GM18907 (cell line): ENCODE data around the gene EFNB2.

Experiments used
- ATAC-seq: cut with Tn5 transposase; IDR thresholded peaks from one replicate; pipeline ENCODE4 v1.9.1; 2021; ENCODE audit warnings: mild to moderate bottlenecking, moderate library complexity; ENCODE audit not compliant: unreplicated experiment

EFNB2 gene

DNA sequence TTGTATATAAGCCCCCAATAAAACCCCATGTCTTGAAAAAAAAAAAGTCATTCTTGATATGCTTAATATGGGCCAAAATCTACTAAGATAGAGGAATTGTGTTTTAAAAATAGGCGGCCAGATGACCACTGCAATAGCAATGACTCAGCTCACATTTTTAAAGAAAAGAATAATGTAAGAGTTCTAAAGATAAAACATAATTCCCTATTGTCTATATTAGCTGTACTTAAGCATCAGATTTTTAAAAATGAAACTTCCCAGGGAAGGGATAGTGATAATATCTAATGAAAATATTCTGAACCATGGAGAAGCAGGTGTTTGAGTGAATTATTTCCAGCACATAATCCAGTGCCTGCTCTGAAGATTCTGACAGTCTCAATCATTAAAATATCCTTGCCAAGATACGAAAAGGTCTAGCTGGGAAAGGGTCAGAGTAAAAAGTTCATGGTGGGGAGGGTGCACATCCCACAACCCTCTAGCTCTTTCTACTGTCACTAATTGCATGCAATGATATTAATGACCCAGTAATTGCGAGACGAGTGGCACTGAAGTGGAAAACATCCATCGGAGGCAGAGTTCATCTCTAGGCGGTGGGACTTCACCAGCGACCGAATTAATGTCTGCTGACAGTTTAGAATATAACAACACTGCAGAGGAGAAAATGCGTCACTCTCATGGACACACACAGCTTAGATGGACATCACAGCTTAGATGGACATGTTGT lies 31.6 kb downstream of the EFNB2 start:
- ATAC-seq: no peak

DNA sequence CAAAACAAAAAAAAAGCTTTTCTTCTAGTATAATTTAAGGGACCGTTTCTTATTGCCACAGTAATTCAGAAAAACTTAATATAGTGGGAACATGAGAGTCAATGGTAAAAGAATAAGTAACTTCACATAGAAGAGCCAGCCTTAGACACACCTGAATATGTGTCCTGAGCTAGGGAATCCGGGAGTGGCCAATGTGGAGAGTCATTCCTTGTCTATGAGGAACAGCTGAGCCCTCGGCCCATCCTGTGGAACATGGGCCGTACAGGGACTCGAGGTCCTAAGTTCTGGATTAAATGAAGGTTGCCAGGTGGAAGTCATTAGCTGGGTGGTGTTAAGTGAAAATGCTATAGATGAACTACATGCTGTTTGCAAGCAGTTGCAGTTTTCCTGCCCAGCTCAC lies 32.2 kb downstream of the EFNB2 start:
- no peak for ATAC-seq

DNA sequence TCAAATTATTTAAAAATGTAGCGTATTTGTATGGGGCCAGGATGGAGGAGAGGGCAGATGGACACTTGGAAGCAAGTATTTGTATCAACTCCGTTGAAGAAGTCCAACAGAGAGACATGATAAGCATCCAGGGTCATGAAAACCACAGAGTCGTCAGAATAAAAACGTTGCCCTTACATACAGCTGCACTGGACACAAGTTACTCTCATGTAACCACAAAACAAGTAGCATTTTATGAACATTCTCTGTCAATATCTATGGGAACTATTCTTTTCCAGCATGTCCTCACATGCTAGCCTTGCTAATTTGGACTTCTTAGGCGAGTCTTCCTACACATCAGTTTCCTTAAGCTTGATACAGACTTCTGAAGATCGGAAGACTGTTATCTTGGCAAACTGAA lies 35.0 kb downstream of the EFNB2 start:
- no peak for ATAC-seq

GRCh38 chr13:106499896-106500295 lies 35.6 kb downstream of the EFNB2 start:
- peak; percentile 87 for ATAC-seq

- no peak for ATAC-seq
Measured at GRCh38 chr13:106499113-106499512, 36.3 kb downstream of the EFNB2 start.

DNA sequence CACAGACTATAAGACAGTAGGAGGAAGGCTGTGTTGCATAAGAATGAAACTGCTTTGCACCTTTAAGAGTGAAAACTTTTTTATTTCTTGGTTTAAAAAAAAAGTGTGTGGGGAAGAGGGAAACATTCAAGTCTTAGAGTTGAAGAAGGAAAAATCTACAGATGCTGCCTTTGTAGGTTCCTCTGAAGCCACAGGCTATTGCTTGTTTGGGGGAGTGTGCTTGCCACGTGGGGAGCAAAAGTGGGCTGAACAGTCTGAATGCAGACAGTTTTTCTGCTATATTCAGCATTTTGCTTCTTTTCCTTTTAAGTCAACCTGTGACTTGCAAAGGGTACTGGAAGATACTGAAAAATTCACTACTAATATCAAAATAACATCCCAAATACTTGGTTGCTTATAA lies 36.9 kb downstream of the EFNB2 start:
- ATAC-seq: no peak

DNA sequence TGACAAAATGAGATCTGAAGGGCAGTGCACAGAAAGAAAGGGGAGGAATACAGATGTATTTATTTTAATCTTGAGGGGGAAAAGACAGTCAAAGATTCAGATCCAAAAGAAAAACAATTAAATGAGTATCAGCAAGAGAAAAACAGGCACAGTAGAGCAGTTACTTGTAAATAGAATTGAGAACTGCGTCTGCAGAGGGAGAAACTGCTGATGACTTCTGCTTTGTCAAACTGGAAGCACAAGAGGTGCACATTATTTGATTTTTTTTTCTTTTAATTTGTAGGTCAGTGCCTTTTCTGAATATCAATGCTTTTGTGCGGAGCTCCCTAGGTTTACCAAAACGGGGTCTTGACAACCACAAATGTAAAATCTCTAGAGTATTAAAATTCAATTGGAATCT lies 37.3 kb downstream of the EFNB2 start:
- no peak for ATAC-seq

DNA sequence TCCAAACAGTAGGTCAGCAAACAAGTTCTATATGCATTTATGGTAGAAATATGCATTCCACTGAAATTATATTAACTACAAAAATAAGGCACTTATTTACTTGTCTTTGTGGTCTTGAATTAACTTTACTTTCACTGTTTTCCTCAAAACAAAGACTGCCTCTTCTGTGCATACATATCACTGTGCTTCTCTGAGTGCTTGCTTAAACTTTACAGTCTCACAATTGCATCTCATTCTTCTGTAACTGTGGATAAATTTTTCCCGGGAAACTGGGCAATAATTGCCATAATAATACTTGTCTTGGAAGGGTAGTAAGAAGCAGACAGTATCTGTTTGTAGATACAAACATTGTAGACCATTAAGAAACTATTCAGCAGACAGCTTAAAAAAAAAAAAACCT lies 38.4 kb downstream of the EFNB2 start:
- no peak for ATAC-seq

- no peak for ATAC-seq
Measured at GRCh38 chr13:106496072-106496997, 39.1 kb downstream of the EFNB2 start.

- ATAC-seq: no peak
Measured at GRCh38 chr13:106494936-106495335, 40.5 kb downstream of the EFNB2 start.

- ATAC-seq: no peak
Measured at GRCh38 chr13:106494506-106494905, 41.0 kb downstream of the EFNB2 start.

- ATAC-seq: peak; percentile 96
Measured at GRCh38 chr13:106493533-106494220, 41.8 kb downstream of the EFNB2 start.

GRCh38 chr13:106492588-106493475 lies 42.6 kb downstream of the EFNB2 start:
- ATAC-seq: no peak

- no peak for ATAC-seq
Measured at GRCh38 chr13:106491928-106492587, 43.4 kb downstream of the EFNB2 start.

GRCh38 chr13:106491463-106491862 lies 44.0 kb downstream of the EFNB2 start:
- ATAC-seq: no peak

DNA sequence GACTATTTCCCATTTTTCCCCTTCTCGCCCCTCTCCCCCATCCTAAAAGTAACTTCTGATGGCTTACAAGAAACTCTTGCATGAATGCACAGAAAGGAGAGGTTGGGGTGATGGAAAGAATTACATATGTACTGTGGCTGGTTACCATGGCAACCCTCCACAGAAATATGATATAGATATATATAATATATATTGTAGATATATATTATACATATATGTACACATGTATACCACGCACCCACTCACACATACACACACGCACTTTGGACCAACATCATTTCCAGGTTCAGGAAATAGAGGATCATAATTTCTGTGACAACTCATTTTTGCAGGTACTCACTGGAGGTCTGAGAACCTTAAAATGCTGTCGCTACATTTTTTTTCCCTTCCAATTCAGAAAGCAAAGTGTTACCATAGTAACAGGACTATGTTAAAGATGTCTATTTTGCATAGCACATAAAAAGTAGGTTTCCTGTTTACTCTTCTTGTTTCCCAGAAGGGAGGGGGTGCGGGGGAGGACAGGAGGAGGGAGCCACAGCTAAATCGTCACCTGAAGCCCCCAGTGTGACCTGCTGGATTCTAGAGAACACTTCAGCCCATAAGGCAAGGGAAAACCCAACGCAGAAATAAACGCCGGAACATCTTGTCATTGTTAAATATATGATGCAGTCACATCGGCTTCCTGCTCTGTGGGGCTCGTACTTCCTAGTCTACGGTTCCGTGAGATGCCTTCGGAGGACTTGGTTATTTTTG lies 44.7 kb downstream of the EFNB2 start:
- no peak for ATAC-seq

DNA sequence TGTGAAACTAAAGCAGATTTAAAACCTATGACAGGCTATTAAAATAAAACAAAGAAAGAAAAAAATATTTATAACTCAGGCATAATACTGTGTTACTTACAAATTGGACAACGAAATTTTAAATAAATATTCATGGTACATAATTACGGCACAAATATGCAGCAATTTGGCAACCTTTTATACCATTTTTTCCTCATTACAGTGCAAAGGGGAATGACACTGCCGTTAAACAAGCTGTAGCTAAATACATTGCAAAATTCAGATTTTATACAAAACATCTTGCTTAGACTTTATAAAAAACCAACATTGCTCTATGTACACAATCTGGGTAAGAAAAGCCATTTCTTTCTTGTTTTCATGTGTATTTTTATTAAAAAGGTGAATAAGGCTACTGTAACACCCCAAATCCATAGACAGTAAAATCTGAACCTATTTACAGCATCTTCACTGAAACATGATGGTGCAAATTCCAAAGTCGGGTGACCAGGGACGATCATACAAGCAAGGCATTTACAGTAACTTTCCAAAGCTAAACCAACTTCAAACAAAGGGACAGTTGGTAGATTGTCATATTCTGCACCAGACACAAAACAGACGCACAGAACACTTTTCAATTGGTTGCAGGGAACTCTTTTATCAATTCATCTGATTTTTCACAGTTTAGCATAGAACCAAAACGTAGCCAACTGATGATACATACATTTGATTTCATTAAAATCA lies 45.5 kb downstream of the EFNB2 start:
- no peak for ATAC-seq

DNA sequence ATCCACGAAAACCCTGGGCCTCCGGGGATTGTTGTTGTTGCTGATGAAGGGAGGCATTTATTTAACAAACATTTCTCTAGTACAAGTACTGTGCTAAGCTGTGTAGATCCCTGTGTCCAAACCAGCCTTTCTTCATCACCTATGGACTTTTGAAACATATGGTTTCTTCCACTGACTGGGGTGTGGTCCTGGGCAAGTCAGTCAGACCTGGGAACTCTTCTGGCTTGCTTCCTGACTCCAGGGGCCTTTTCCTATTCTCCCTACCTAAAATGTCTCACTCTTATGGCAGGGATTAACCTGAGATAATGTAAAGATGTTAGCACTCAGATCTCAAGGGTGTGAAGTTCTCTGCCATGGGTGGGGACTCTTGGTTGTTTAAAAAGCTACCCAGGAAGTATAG lies 46.8 kb downstream of the EFNB2 start:
- ATAC-seq: no peak

DNA sequence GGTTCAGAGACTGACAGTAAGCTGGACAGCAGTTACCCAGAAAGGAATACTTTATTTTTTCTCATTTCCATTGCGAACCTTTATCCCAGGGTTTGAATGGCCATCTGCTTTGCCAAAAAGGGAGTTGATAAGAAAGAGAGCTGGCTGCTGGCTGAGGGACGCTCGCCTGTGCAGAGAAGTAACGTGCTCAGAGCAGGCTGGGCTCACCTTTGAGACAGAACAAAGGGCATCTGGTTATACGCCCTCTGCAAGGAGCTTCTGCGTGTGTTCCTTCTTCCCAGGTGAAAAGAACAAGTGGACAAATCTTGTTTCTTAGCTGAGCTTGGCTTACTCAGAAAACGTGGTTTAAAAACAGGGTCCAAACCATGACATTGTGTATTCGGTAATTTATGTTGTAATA lies 47.4 kb downstream of the EFNB2 start:
- no peak for ATAC-seq
